Activated CD4-positive, CD25-positive, alpha-beta regulatory T cell treated with anti-CD3 and anti-CD28 coated beads, Interleukin-2, amount 50 U/mL, for 16 hours (primary cell): ENCODE results near the gene AJM1.
"Not testable (repeated sequence)": the region's sequence is repeated elsewhere in the genome, so short reads cannot be mapped to it uniquely, and the experiment has no call there.

Experiments
- DNase-seq: peaks from one replicate; pipeline ENCODE4 v3.0.0-alpha.2; 2020; ENCODE audit warnings: low read depth, low spot score

The AJM1 gene

GRCh38 chr9:136831002-136831719, 11.1 kb upstream of the AJM1 start:
- no peak for DNase-seq

- DNase-seq, result no peak
Measured at GRCh38 chr9:136831720-136832104, 10.6 kb upstream of the AJM1 start.

GRCh38 chr9:136832581-136832980, 9.7 kb upstream of the AJM1 start:
- no peak for DNase-seq

GRCh38 chr9:136833381-136834048, 8.8 kb upstream of the AJM1 start:
- DNase-seq, result not testable (repeated sequence)

- no peak for DNase-seq
Measured at GRCh38 chr9:136835162-136835931, 6.9 kb upstream of the AJM1 start.

- DNase-seq, result no peak
Measured at GRCh38 chr9:136835932-136836904, 6.1 kb upstream of the AJM1 start.

- DNase-seq, result no peak
Measured at GRCh38 chr9:136837146-136837855, 5.0 kb upstream of the AJM1 start.

GRCh38 chr9:136837856-136838277, 4.4 kb upstream of the AJM1 start:
- not testable (repeated sequence) for DNase-seq

GRCh38 chr9:136838314-136839228, 3.7 kb upstream of the AJM1 start:
- DNase-seq, result no peak

GRCh38 chr9:136839229-136840139, 2.8 kb upstream of the AJM1 start:
- DNase-seq, result no peak

- no peak for DNase-seq
Measured at GRCh38 chr9:136840140-136840876, 2.0 kb upstream of the AJM1 start.

- no peak for DNase-seq
Measured at GRCh38 chr9:136840877-136841645, 1.2 kb upstream of the AJM1 start.

GRCh38 chr9:136841646-136842379, 465 bp upstream of the AJM1 start:
- not testable (repeated sequence) for DNase-seq

- not testable (repeated sequence) for DNase-seq
Measured at GRCh38 chr9:136843159-136843800, 1.0 kb downstream of the AJM1 start.

GRCh38 chr9:136843801-136844740, 1.8 kb downstream of the AJM1 start:
- DNase-seq, result not testable (repeated sequence)
